GM23338 (cell line): ENCODE measurements around the gene ST6GALNAC1. TPM values are rescaled to one million over a fixed set of nuclear protein-coding genes. Genes with fewer than 3 reads are reported as not detected.
A peak's percentile ranks its signal among the peaks of the same experiment; 100 is the strongest.

Experiments used
- ATAC-seq: fragments of 200-7000 bp; cut with Tn5 transposase; 3 replicates; pipeline ENCODE4 v1.9.1; 2020
- DNase-seq: peaks from one replicate; pipeline ENCODE4 v3.0.0-alpha.2; 2015; ENCODE audit warnings: low spot score
- H2AFZ ChIP-seq: fragments of 200-600 bp; sonication (generic); 2 replicates; pipeline ENCODE4 v1.8.0; 2016; ENCODE audit warnings: antibody characterized with exemption, mild to moderate bottlenecking, moderate library complexity
- H3F3A ChIP-seq: fragments of 200-600 bp; sonication (generic); replicated peaks from 2 replicates; pipeline ENCODE4 v1.8.0; 2017; ENCODE audit warnings: antibody characterized with exemption, mixed run types, low read depth
- H3K27ac ChIP-seq: fragments of 200-600 bp; sonication (generic); 2 replicates; pipeline ENCODE4 v1.6.1; 2016; ENCODE audit warnings: low read depth
- H3K27me3 ChIP-seq: fragments of 200-600 bp; sonication (generic); 2 replicates; pipeline ENCODE4 v1.8.0; 2016; ENCODE audit warnings: mild to moderate bottlenecking, mixed run types, moderate library complexity; ENCODE audit not compliant: insufficient read depth
- H3K36me3 ChIP-seq: fragments of 200-600 bp; sonication (generic); 2 replicates; pipeline ENCODE4 v1.8.0; 2016; ENCODE audit warnings: mild to moderate bottlenecking; ENCODE audit not compliant: insufficient read depth
- H3K4me1 ChIP-seq: fragments of 200-600 bp; sonication (generic); 2 replicates; pipeline ENCODE4 v1.8.0; 2016; ENCODE audit warnings: mild to moderate bottlenecking, moderate library complexity; ENCODE audit not compliant: insufficient read depth
- H3K4me2 ChIP-seq: fragments of 200-600 bp; sonication (generic); 2 replicates; pipeline ENCODE4 v1.7.1; 2017; ENCODE audit warnings: mixed run types
- H3K4me3 ChIP-seq: fragments of 200-600 bp; sonication (generic); 2 replicates; pipeline ENCODE4 v1.6.1; 2016; ENCODE audit warnings: mixed run types
- H3K79me2 ChIP-seq: fragments of 200-600 bp; sonication (generic); replicated peaks from 2 replicates; pipeline ENCODE4 v1.8.0; 2017; ENCODE audit warnings: mild to moderate bottlenecking; ENCODE audit not compliant: insufficient read depth
- H3K9me2 ChIP-seq: fragments of 200-600 bp; sonication (generic); 2 replicates; pipeline ENCODE4 v1.8.0; 2017; ENCODE audit not compliant: insufficient read depth
- H4K20me1 ChIP-seq: fragments of 200-600 bp; sonication (generic); replicated peaks from 2 replicates; pipeline ENCODE4 v1.8.0; 2017; ENCODE audit warnings: mild to moderate bottlenecking; ENCODE audit not compliant: insufficient read depth
- H3K27ac Mint-ChIP-seq: 2 replicates; pipeline ENCODE4 v1.8.0; 2020; ENCODE audit warnings: inconsistent platforms, mild to moderate bottlenecking, moderate library complexity, mixed read lengths
- H3K27me3 Mint-ChIP-seq: 3 replicates; pipeline ENCODE4 v1.8.0; 2022; ENCODE audit warnings: low read depth, mild to moderate bottlenecking, moderate library complexity, mixed read lengths, inconsistent platforms; ENCODE audit not compliant: insufficient read depth, poor library complexity
- H3K36me3 Mint-ChIP-seq: 3 replicates; pipeline ENCODE4 v1.8.0; 2021; ENCODE audit warnings: low read depth, mild to moderate bottlenecking, inconsistent platforms, moderate library complexity, mixed read lengths
- H3K4me1 Mint-ChIP-seq: 3 replicates; pipeline ENCODE4 v1.8.0; 2020; ENCODE audit warnings: mild to moderate bottlenecking, inconsistent platforms, mixed read lengths
- H3K4me3 Mint-ChIP-seq: 3 replicates; pipeline ENCODE4 v1.8.0; 2021; ENCODE audit warnings: moderate library complexity, mild to moderate bottlenecking, inconsistent platforms, mixed read lengths
- H3K9me3 Mint-ChIP-seq: 3 replicates; pipeline ENCODE4 v1.8.0; 2020; ENCODE audit warnings: moderate library complexity, mild to moderate bottlenecking, inconsistent platforms, mixed read lengths
- EZH2 ChIP-seq: fragments of 200-600 bp; sonication (generic); IDR thresholded peaks from one replicate; pipeline ENCODE4 v1.8.0; 2017; ENCODE audit warnings: antibody characterized with exemption, mild to moderate bottlenecking, low read depth; ENCODE audit not compliant: unreplicated experiment
- NANOG ChIP-seq: IDR thresholded peaks from 2 replicates; pipeline ENCODE4 v1.6.1; 2016; ENCODE audit warnings: antibody characterized with exemption, borderline replicate concordance
- polyA plus RNA-seq: library from polyadenylated mRNA; unstranded; fragments of >200 nt; fragmentation: Nextera tagmentation; extraction: Ambion mirVana; gene quantifications from 2 replicates; pipeline ENCODE4 v1.2.1, GENCODE V29; 2016
- total RNA-seq: library from RNA; depleted of rRNA; stranded (reverse); fragments of >200 nt; shearing (Covaris generic); gene quantifications from 2 replicates; pipeline ENCODE4 v1.2.3, GENCODE V29; 2014
- TF ChIP-seq, protein P1 (sequence below): IDR thresholded peaks from 2 replicates; pipeline ENCODE4 v1.6.1; 2016; ENCODE audit warnings: antibody characterized with exemption
- TF ChIP-seq, protein P2 (sequence below), 2 experiments: fragments of 200-600 bp in 1 of 2; sonication (generic) in 1 of 2; conservative IDR thresholded peaks; 2 replicates each; pipeline versions ENCODE4 v1.5.1 to v1.6.1; 2016 to 2017; ENCODE audit warnings: antibody characterized with exemption in 2 of 2, low read depth in 2 of 2, mild to moderate bottlenecking in 2 of 2, moderate library complexity in 1 of 2

The ST6GALNAC1 gene
- total and polyA plus RNA-seq, 2 experiments from 2014 or later = not detected

DNA sequence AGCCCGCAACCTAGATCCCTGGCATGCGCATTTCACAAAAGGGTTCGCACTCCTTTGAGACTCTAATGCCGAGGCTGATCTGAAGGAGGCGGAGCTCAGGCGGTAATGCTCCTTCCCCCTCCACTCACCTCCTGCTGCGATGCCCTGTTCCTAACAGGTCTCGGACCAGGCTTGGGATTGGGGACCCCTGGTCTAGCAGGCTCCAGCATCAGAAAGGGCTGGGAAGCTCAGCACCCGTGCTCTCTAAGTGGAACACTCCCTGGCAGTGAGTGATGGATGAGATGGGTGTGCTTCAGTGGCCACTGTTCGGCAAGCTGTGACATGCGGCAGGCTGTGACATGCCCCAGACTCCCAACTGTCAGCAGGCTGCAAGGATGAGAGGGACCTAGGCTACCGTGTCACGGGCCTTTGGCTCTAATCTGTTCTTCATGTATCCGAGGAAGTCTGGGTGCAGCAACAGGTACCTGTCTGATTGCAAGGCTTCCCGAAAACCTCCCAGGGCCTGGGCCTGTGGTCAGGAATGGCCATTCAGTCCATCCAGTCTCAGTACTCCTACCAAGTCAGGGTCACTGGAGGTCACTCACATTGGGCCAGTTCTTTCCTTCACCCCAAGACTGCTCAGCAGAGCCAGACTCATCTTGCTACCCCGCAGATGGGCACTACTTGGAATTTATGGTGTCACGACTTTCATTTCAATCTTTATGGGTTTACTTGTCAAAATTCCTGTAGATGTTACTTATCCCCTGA lies 56.6 kb downstream of the ST6GALNAC1 start:
- Histone ChIP-seq H3F3A (0 out of 2 replicates have a peak, but pooled peaks cover 3% of the 10 kb centered on the region), H3K27me3 (peaks cover 68% of the 10 kb centered on the region), H3K36me3 (no peaks in the 10 kb centered on the region), H3K9me2 (no peaks in the 10 kb centered on the region), H3K79me2 (no peaks in the 10 kb centered on the region), H4K20me1 (no peaks in the 10 kb centered on the region; the same call in 1 of the 2 replicates), H2AFZ (no peak overlapping the region), H3K4me1 (peaks cover 3% of the 10 kb centered on the region), H3K4me2 (0 out of 2 replicates have a peak overlapping the region, but pooled peaks have one; percentile 38), H3K27ac (no peak overlapping the region), H3K4me3 (no peak overlapping the region; the same call in 1 of the 2 replicates)
- no peaks in the 10 kb centered on the region; the same call in 1 of the 3 replicates for H3K9me3 Mint-ChIP-seq
- peaks cover 6% of the 10 kb centered on the region; the same call in 1 of the 3 replicates for H3K4me1 Mint-ChIP-seq
- TF ChIP-seq, protein P1, sequence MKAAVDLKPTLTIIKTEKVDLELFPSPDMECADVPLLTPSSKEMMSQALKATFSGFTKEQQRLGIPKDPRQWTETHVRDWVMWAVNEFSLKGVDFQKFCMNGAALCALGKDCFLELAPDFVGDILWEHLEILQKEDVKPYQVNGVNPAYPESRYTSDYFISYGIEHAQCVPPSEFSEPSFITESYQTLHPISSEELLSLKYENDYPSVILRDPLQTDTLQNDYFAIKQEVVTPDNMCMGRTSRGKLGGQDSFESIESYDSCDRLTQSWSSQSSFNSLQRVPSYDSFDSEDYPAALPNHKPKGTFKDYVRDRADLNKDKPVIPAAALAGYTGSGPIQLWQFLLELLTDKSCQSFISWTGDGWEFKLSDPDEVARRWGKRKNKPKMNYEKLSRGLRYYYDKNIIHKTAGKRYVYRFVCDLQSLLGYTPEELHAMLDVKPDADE = no peak
- peak; percentile 12 for TF ChIP-seq EZH2
- DNase-seq (peak; percentile 67), ATAC-seq (peak; percentile 8)
- peaks cover 63% of the 10 kb centered on the region for H3K27me3 Mint-ChIP-seq
- H3K27ac Mint-ChIP-seq = no peak overlapping the region
- no peaks in the 10 kb centered on the region; the same call in 2 of the 3 replicates for H3K36me3 Mint-ChIP-seq
- peak overlapping the region; percentile 57; the same call in 2 of the 3 replicates for H3K4me3 Mint-ChIP-seq

DNA sequence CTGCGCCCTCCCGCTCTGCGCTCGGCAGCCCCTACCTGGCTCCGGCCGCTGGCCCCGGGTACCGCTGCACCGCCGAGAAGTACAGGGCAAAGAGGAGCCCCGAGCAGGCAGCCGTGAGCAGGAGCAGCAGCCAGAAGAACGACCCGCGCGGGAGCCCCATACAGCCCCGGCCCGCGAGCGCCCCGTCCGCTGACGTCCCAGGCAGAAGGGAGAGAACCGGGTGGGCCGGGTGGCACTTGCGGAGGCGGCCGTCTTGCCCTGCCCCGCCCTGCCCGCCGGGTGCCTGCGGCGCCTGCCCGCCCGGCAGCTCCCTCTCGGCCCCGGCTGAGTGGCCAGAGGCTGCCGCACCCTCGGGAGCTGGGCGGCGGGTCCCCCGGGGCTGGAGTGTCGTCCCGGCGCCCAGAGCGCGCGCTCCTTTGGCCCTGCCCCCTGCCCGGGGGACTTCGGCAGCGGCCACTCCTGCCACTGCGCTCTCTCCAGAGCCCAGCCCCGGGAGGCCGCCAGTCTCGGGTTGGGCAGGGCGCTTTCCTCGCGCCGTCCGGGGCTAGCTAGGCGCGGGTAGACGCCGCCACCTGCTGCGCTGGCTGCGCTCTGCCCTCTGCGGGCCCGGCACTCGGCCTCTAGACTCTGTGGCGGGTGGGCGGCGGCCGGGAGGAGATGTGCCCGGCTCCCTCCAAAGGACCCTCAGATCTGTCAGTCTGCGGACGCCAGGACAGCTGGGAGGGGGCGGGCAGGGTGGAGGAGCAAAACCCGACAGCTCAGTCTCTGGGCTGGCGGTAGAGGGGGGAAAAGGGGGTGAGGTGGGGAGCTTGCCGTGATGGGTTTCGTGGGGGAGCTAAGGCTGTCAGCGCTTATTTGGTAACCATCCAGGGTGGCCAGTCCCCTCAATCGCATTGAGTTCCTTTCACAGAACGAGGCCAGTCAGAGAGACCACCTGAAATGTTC lies 57.6 kb downstream of the ST6GALNAC1 start, which contains the start of gene ST6GALNAC2:
TSS of gene ST6GALNAC2 (minus strand) at position 212 of the 945 bp plus-strand sequence. CDS start at position 160, 52 bp downstream.
- H3K9me2 ChIP-seq = no peaks in the 10 kb centered on the region
- H3K4me1 ChIP-seq = peaks cover 6% of the 10 kb centered on the region
- peaks cover 77% of the 10 kb centered on the region for H3K27me3 ChIP-seq
- H3K36me3 ChIP-seq = no peaks in the 10 kb centered on the region
- peak; percentile 56 for ATAC-seq
- H3K27me3 Mint-ChIP-seq = peaks cover 63% of the 10 kb centered on the region
- no peaks in the 10 kb centered on the region for H3K79me2 ChIP-seq
- H3K27ac ChIP-seq = no peak within 1 kb of the TSS
- H3F3A ChIP-seq = 0 out of 2 replicates have a peak, but pooled peaks cover 3% of the 10 kb centered on the region
- H3K9me3 Mint-ChIP-seq = no peaks in the 10 kb centered on the region; the same call in 1 of the 3 replicates
- H3K4me3 ChIP-seq = peak within 1 kb of the TSS; percentile 77
- TF ChIP-seq NANOG = no peak
- TF ChIP-seq EZH2 = peak; percentile 74
- TF ChIP-seq, protein P2, sequence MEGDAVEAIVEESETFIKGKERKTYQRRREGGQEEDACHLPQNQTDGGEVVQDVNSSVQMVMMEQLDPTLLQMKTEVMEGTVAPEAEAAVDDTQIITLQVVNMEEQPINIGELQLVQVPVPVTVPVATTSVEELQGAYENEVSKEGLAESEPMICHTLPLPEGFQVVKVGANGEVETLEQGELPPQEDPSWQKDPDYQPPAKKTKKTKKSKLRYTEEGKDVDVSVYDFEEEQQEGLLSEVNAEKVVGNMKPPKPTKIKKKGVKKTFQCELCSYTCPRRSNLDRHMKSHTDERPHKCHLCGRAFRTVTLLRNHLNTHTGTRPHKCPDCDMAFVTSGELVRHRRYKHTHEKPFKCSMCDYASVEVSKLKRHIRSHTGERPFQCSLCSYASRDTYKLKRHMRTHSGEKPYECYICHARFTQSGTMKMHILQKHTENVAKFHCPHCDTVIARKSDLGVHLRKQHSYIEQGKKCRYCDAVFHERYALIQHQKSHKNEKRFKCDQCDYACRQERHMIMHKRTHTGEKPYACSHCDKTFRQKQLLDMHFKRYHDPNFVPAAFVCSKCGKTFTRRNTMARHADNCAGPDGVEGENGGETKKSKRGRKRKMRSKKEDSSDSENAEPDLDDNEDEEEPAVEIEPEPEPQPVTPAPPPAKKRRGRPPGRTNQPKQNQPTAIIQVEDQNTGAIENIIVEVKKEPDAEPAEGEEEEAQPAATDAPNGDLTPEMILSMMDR (conservative IDR thresholded peaks at IDR 0.05; ENCODE audit: low read depth in 2 of 2) = 0 out of 4 replicates have a peak, but pooled peaks of 1 of the 2 experiments have one; percentile 16
- H4K20me1 ChIP-seq = no peaks in the 10 kb centered on the region; the same call in 1 of the 2 replicates
- no peaks in the 10 kb centered on the region; the same call in 2 of the 3 replicates for H3K36me3 Mint-ChIP-seq
- H3K4me2 ChIP-seq = peak within 1 kb of the TSS; percentile 97
- H2AFZ ChIP-seq = peak within 1 kb of the TSS; percentile 97
- H3K4me3 Mint-ChIP-seq = peak within 1 kb of the TSS; percentile 73
- H3K27ac Mint-ChIP-seq = no peak within 1 kb of the TSS
- peak; percentile 56 for DNase-seq
- H3K4me1 Mint-ChIP-seq = peaks cover 10% of the 10 kb centered on the region; the same call in 2 of the 3 replicates
